Bone marrow (tissue), 2 donors: ENCODE results near the gene SHC3.

ENCODE experiments used
- DNase-seq, 2 donors: peaks; one replicate each; lab custom pipeline; 2025; lab: John Stamatoyannopoulos, UW

Gene SHC3

DNA sequence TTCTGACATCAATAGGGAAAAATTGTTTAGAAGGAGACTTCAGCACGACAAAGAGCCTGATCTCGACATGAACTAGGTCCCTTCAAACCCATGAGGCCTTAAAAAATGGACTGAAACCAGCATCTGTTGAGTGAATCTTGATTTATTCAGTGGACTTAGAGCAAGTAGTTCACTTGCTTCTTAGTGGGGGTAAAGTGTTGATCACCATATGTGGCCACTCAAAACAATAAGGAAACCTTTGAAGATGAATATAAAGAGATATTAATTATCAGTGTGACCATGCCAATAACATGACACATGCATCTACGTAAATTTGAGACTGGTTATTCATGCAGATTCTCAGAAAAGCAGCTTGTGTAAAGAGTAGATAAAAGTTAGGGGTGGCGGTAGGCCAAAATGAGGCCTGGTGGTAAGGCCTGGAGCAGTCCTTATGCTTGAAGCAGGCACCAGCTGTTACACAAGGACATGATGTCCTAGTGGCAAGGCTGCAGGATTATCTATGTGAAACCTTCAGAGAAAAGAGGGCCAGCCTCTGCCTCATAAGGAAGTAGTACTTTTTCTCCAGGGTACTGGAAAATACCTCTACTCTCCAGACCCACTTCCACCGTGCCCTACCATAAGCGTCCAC is 126.0 kb downstream of the SHC3 start:
- DNase-seq = no peak

DNA sequence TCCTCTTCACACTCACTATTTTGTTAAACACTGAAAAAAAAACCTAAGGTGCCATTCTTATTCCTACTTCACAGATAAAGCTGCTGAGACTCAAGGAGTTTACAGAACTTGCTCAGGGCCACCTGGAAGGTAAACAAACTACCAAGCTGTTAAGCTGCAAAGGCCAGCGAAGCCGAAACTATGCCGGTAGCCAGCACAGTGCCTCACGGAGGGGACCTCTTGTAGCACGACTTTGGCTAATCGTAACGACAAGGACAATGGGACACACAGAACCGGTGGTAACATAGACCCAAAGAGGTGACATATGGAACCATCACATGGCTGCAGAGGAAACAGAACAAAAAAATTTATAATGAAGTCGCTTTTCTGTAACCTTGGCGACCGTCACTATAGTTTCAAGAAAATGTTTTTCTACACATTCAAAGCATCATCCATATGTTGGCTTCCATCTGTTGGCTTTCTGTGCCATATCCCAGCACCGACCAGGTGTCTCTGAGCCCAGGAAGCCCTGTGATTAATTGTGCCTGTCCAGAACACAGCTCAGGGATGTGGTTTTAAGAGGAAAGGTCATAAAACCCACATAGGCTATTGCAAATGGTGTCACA is 127.1 kb downstream of the SHC3 start:
- no peak for DNase-seq

DNA sequence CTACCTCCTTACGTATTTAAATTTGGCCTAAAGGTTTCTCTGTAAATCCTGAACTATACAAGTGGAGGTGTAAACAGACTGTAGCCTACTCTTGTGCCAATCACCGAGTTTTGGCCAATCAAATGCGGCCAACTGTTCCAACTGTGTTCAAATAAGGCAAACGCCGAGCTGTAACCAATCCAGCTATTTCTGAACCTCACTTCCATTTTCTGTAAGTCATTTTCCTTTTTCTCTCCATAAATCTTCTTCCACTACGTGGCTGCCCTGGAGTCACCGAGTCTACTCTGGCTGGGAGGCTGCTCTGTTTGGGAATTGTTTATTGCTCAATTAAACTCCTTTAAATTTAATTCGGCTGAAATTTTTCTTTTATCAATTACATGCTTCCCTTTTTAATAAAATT is 129.0 kb downstream of the SHC3 start:
- DNase-seq = no peak

DNA sequence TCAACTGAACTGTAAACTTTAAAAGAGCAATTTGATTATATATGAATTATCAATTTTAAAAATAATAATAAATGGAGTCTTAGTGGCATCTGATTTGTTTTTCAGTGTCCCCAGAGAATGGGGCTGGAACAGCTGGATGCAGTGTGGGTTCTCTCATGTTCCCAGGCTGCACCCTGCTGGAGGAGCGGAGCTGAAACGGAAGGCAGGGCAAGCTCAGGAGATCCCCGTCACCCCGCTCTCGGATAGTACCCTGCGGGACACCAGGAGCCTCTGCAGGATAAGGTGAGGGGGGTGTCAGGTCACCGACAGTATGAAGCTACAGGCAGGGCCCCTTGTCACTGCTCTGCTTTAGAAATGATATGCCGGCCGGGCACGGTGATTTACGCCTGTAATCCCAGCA is 130.0 kb downstream of the SHC3 start:
- no peak for DNase-seq

- no peak for DNase-seq
Measured at GRCh38 chr9:89047667-89048066, 131.0 kb downstream of the SHC3 start.

GRCh38 chr9:89046832-89047231 is 131.8 kb downstream of the SHC3 start:
- DNase-seq = no peak

DNA sequence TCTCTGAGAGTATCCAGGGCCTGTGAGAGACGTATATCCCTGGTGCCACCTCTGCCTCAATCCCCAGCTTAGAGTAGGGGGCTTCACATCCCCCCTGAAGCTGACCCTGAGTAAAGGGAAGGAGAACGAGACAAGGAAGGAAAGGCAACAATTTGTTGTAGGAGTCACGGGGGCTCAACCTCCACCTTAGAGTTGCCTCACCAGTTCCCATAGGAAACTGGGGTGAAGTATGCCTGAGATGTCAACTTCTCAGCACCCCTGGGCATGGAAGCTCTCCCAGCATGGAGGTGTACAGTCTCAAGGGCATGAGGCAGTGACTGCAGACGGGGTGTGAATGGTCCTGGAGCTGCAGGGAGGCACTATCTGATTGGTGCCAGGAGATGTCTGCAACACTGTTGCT is 133.7 kb downstream of the SHC3 start:
- DNase-seq = no peak

DNA sequence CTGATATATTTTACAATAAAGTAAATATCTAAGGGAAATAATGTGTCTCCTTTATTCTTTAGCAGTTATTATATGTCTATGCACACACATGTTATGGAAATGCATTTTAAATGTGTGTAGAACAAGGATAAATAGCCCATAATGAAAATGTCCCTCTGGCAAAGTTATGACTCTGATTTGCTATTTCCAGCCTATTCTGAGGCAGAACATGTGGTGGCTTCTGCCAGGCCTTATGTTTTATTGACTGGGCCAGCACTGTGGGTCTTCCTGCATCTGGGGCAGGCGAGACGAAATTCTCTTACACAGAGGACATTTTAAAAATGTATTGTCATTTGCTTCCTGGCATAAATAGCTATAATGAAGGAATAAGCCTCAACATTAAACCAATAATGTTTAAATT is 134.5 kb downstream of the SHC3 start:
- DNase-seq = no peak

DNA sequence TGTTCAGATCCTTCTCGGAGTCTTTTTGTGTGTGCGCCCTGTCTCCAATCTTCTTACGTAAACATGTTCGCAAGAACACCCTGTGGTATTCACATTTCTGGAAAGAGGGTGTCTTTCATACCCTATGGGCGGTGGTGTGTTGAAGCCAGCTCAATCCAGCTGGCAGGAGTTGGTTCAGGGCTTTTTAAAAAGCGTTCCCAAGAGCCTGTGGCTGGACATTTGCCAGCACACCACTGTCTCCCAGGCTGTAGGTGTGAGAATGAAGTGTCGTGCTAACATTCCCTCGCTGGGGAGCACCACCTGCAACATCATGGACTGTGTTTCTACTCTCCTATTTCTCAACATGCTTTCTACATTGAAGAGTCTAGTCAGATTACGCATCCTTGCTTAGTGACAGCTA is 135.6 kb downstream of the SHC3 start:
- DNase-seq = no peak

GRCh38 chr9:89039664-89040063 is 139.0 kb downstream of the SHC3 start:
- DNase-seq = no peak

GRCh38 chr9:89039104-89039465 is 139.5 kb downstream of the SHC3 start:
- DNase-seq = no peak

GRCh38 chr9:89038382-89039103 is 140.1 kb downstream of the SHC3 start:
- DNase-seq = no peak

DNA sequence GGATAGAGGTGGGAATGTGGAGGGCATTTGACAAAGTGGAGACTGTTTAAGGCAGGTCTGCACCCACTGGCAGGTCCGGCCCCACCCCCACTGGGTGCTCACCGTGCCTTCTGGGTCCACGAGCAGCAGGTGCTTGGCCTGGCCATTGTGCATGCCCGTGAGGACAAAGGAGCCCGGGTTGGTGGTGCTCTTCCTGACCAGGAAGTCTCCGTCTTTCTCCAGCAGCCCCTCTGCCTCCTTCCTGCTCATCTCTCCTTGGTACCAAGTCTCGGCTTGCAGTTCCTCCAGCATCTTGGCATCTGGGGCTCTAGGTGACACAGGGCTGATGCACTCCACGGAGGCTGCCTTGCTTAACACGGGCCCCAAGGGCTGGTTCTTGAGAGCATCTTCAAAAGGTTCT is 140.7 kb downstream of the SHC3 start:
- DNase-seq = no peak

- DNase-seq = no peak
Measured at GRCh38 chr9:89037346-89037745, 141.3 kb downstream of the SHC3 start.

GRCh38 chr9:89036891-89037290 is 141.7 kb downstream of the SHC3 start:
- no peak for DNase-seq

DNA sequence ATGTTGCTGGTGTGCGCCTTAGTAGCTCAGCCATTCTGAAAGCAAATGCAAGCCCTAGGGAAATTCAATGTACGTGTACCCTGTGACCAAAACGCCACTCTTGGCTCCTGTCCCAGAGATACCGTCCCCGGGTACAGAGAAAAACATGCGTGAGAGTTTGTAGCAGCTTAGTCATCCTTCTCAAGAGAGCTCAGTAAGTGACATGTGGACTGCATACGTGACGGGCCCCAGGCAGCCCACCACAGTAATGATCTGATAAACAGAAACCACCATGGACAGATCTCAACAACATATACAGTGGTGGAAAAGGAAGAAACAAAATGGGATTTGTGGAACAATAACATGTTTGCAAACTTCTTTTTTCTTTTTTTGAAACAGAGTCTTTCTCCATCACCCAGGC is 142.2 kb downstream of the SHC3 start:
- DNase-seq = no peak

GRCh38 chr9:89032661-89033060 is 146.0 kb downstream of the SHC3 start:
- DNase-seq = no peak

GRCh38 chr9:89032173-89032572 is 146.4 kb downstream of the SHC3 start:
- no peak for DNase-seq

DNA sequence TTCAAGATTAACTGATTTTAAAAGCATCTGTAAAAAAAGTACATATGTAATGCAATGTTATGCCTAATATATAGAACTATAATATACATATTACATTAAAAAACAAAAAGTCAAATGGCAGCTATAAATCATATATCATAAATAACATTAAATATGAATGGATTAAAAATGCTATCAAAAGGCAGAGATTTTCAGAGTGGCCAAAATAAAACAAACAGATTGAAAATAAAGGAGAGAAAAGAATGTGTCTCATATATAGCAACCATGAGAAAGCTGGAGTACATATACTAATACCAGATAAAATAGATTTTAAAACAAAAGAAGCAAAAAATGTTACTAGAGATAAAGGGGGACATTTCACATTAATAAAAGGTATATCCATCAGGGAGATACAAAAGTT is 148.8 kb downstream of the SHC3 start:
- no peak for DNase-seq

DNA sequence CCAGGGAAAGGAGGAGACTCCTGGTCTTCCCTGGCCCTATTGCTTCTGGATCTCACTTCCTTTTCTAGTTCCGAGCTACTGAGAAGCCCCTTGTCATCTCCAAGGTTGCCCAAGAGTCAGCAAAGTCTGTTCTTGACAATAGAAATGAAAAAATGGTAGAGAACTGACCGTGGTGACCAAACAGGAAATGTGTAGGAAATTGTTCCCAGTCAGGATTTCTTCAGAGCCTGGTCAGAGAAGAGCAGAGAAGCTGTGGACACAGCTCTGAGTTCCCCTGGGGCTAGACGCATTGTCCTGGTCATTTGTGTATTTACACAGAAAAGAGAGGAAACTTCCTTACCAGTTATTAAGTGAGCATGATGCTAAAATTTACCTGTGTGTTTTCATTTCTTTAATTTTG is 151.7 kb downstream of the SHC3 start:
- no peak for DNase-seq

- no peak for DNase-seq
Measured at GRCh38 chr9:89025553-89025952, 153.1 kb downstream of the SHC3 start.

- no peak for DNase-seq
Measured at GRCh38 chr9:89024727-89025126, 153.9 kb downstream of the SHC3 start.

DNA sequence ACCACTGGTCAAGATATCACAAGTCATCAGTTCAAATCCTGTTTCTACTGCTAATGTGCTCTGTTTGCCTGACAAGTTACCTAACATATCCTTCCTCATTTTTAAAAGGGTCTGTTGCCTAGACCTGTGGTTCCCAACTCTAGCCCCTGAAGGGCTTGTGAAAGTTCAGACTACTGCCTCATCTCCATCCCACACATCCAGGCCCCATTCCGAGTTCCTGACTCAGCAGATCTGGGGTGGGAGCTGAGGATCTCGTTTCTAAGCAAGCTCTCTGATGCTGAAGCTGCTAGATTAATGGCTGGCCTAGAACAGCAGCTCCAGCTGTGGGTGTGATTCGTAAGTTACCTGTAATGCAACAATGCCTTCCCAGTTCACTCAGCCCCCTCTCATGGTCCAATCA is 154.9 kb downstream of the SHC3 start:
- no peak for DNase-seq

- no peak for DNase-seq
Measured at GRCh38 chr9:89022902-89023301, 155.7 kb downstream of the SHC3 start.
